ENCODE results near the gene PSMD13. TPM values are rescaled to one million over a fixed set of nuclear protein-coding genes. Genes with fewer than 3 reads are reported as not detected.

Gene PSMD13
- total and polyA plus RNA-seq, 2 donors (not counting 1 experiment from before 2014, with no cell fraction given), result 98.0 to 104 TPM

- Mint-ChIP-seq H3K27ac (peak overlapping the region; percentile 78), H3K9me3 (ENCODE audit: insufficient read depth) (peaks cover 5% of the 10 kb centered on the region), H3K4me1 (peaks cover 33% of the 10 kb centered on the region), H3K4me3 (peak overlapping the region; percentile 44), H3K27me3 (no peaks in the 10 kb centered on the region)
- Histone ChIP-seq H2AFZ (ENCODE audit: insufficient read depth, low read depth, low read length, poor library complexity, severe bottlenecking) (peak overlapping the region; percentile 59), H3K9ac (ENCODE audit: low read length) (no peak overlapping the region), H3K4me1 (ENCODE audit: control insufficient read depth in 2 of 2, insufficient read depth in 2 of 2, low read length in 2 of 2) (peaks cover 17 to 22% of the 10 kb centered on the region in 2 donors), H3K36me3 (replicated peaks in 1 of 2; ENCODE audit: control extremely low read depth in 1 of 2, control insufficient read depth in 1 of 2, extremely low read depth in 1 of 2, insufficient read depth in 2 of 2, low read length in 1 of 2) (peaks cover 0 to 6% of the 10 kb centered on the region in 2 experiments), H3K4me3 (ENCODE audit: control extremely low read depth in 1 of 5, extremely low read depth in 1 of 5, insufficient read depth in 1 of 5, low read depth in 2 of 5, low read length in 4 of 5) (no peak overlapping the region), H3K27me3 (replicated peaks in 1 of 4; ENCODE audit: control extremely low read depth in 1 of 4, control insufficient read depth in 3 of 4, insufficient read depth in 4 of 4, low read length in 3 of 4) (no peaks in the 10 kb centered on the region), H3K79me2 (ENCODE audit: control insufficient read depth, insufficient read depth, low read length) (no peaks in the 10 kb centered on the region), H4K20me1 (ENCODE audit: control insufficient read depth, insufficient read depth, low read length, poor library complexity, severe bottlenecking) (no peaks in the 10 kb centered on the region), H3K4me2 (replicated peaks; ENCODE audit: low read depth, low read length, poor library complexity, severe bottlenecking) (peak overlapping the region; percentile 38), H3K27ac (ENCODE audit: low read length in 2 of 2) (no peak overlapping the region), H3K9me3 (ENCODE audit: control extremely low read depth in 1 of 3, control insufficient read depth in 2 of 3, insufficient read depth in 1 of 3, low read length in 2 of 3) (peaks cover 2 to 11% (median 4%) of the 10 kb centered on the region in 3 donors)
- ATAC-seq (ENCODE audit: low read depth) (peak; percentile 36), DNase-seq (no peak)
- CTCF ChIA-PET, result interaction anchor here (0.6 to 2.8 kb wide), 10 partner anchors 8 to 91 kb away, joined by 3 to 16 read pairs (median 4); no protein-coding TSS in a partner anchor
- POLR2A ChIA-PET, result interaction anchor here (0.6 to 2.3 kb wide), 7 partner anchors 9 to 97 kb away, joined by 3 to 34 read pairs (median 3); partner anchors contain the start of genes PSMD13 and SIRT3
- intact Hi-C loops (cut with micrococcal nuclease), result no loop called here
- WGBS (ENCODE audit: insufficient coverage), result 87% methylated on average over 13 of the region's 15 CpGs
- TF ChIP-seq CTCF (IDR thresholded peaks at IDR 0.05) (no peak), EZH2 (IDR thresholded peaks at IDR 0.05; ENCODE audit: borderline replicate concordance, insufficient read depth, low read depth, low read length, poor library complexity, severe bottlenecking) (no peak)
Observed at GRCh38 chr11:257766-258493, 21.2 kb downstream of the PSMD13 start.

- intact Hi-C loops (cut with micrococcal nuclease), result no loop called here
- POLR2A ChIA-PET, result interaction anchor here (1.5 kb wide), 1 partner anchor 50 kb away, joined by 6 read pairs; no protein-coding TSS in a partner anchor
- WGBS (ENCODE audit: insufficient coverage), result 67% methylated on average over 1 of the region's 10 CpGs
Observed at GRCh38 chr11:259413-259812, 22.6 kb downstream of the PSMD13 start.

More at GRCh38 chr11:259413-259812, 22.6 kb downstream of the PSMD13 start:
- Histone ChIP-seq H2AFZ (ENCODE audit: insufficient read depth, low read depth, low read length, poor library complexity, severe bottlenecking) (no peak overlapping the region), H3K4me2 (replicated peaks; ENCODE audit: low read depth, low read length, poor library complexity, severe bottlenecking) (no peak overlapping the region), H3K9me3 (ENCODE audit: control extremely low read depth in 1 of 3, control insufficient read depth in 2 of 3, insufficient read depth in 1 of 3, low read length in 2 of 3) (peaks cover 2 to 11% (median 4%) of the 10 kb centered on the region in 3 donors), H3K4me3 (ENCODE audit: control extremely low read depth in 1 of 5, extremely low read depth in 1 of 5, insufficient read depth in 1 of 5, low read depth in 2 of 5, low read length in 4 of 5) (no peak overlapping the region), H3K4me1 (ENCODE audit: control insufficient read depth in 2 of 2, insufficient read depth in 2 of 2, low read length in 2 of 2) (peaks cover 17 to 22% of the 10 kb centered on the region in 2 donors), H3K27ac (ENCODE audit: low read length in 2 of 2) (no peak overlapping the region), H4K20me1 (ENCODE audit: control insufficient read depth, insufficient read depth, low read length, poor library complexity, severe bottlenecking) (no peaks in the 10 kb centered on the region), H3K79me2 (ENCODE audit: control insufficient read depth, insufficient read depth, low read length) (no peaks in the 10 kb centered on the region), H3K9ac (ENCODE audit: low read length) (no peak overlapping the region), H3K27me3 (replicated peaks in 1 of 4; ENCODE audit: control extremely low read depth in 1 of 4, control insufficient read depth in 3 of 4, insufficient read depth in 4 of 4, low read length in 3 of 4) (no peaks in the 10 kb centered on the region), H3K36me3 (replicated peaks in 1 of 2; ENCODE audit: control extremely low read depth in 1 of 2, control insufficient read depth in 1 of 2, extremely low read depth in 1 of 2, insufficient read depth in 2 of 2, low read length in 1 of 2) (no peaks in the 10 kb centered on the region)
- no peaks in the 10 kb centered on the region for H3K27me3 Mint-ChIP-seq
- H3K4me3 Mint-ChIP-seq, result no peak overlapping the region
- CTCF ChIA-PET, result interaction anchor here (2.8 kb wide), 1 partner anchor 9 kb away, joined by 16 read pairs; no protein-coding TSS in a partner anchor
- no peak for DNase-seq
- H3K9me3 Mint-ChIP-seq (ENCODE audit: insufficient read depth), result peaks cover 5% of the 10 kb centered on the region
- peaks cover 33% of the 10 kb centered on the region for H3K4me1 Mint-ChIP-seq
- TF ChIP-seq CTCF (IDR thresholded peaks at IDR 0.05) (no peak), EZH2 (IDR thresholded peaks at IDR 0.05; ENCODE audit: borderline replicate concordance, insufficient read depth, low read depth, low read length, poor library complexity, severe bottlenecking) (no peak)
- no peak for ATAC-seq (ENCODE audit: low read depth)
- H3K27ac Mint-ChIP-seq, result no peak overlapping the region

All from B cell (primary cell).